Rectal smooth muscle tissue (tissue), 1 donor: ENCODE data around the gene CEBPZ.

Source experiments
- H3K27ac ChIP-seq: one replicate; pipeline ENCODE4 v1.7.0; 2013; ENCODE audit warnings: low read depth, low read length, inconsistent platforms
- H3K27me3 ChIP-seq: one replicate; pipeline ENCODE4 v1.7.0; 2013; ENCODE audit warnings: low read length; ENCODE audit not compliant: control insufficient read depth, insufficient read depth
- H3K36me3 ChIP-seq: one replicate; pipeline ENCODE4 v1.7.0; 2013; ENCODE audit warnings: low read length; ENCODE audit not compliant: control insufficient read depth, insufficient read depth
- H3K4me1 ChIP-seq: one replicate; pipeline ENCODE4 v1.7.0; 2013; ENCODE audit warnings: low read length; ENCODE audit not compliant: control insufficient read depth, insufficient read depth
- H3K4me3 ChIP-seq: one replicate; pipeline ENCODE4 v1.7.0; 2013; ENCODE audit warnings: low read length
- H3K9ac ChIP-seq: one replicate; pipeline ENCODE4 v1.7.0; 2013; ENCODE audit warnings: low read length

The CEBPZ gene

GRCh38 chr2:37156857-37157714, 74.3 kb downstream of the CEBPZ start, which contains the start of gene EIF2AK2:
Gene EIF2AK2 (minus strand): TSS chr2:37156980. CDS start chr2:37147806, 9,174 bp downstream.
- Histone ChIP-seq H3K27me3 (no peaks in the 10 kb centered on the region), H3K27ac (peak within 1 kb of the TSS; percentile 82), H3K9ac (peak within 1 kb of the TSS; percentile 42), H3K36me3 (no peaks in the 10 kb centered on the region), H3K4me3 (peak within 1 kb of the TSS; percentile 75), H3K4me1 (peaks cover 3% of the 10 kb centered on the region)

- H3K27ac ChIP-seq = peak overlapping the region; percentile 82
- H3K4me3 ChIP-seq = peak overlapping the region; percentile 75
- H3K36me3 ChIP-seq = no peaks in the 10 kb centered on the region
- peaks cover 3% of the 10 kb centered on the region for H3K4me1 ChIP-seq
- H3K9ac ChIP-seq = peak overlapping the region; percentile 42
- no peaks in the 10 kb centered on the region for H3K27me3 ChIP-seq
Observed at GRCh38 chr2:37156071-37156856, 75.1 kb downstream of the CEBPZ start.

- Histone ChIP-seq H3K9ac (no peak overlapping the region), H3K27me3 (no peaks in the 10 kb centered on the region), H3K27ac (no peak overlapping the region), H3K4me1 (peaks cover 3% of the 10 kb centered on the region), H3K36me3 (no peaks in the 10 kb centered on the region), H3K4me3 (no peak overlapping the region)
Observed at GRCh38 chr2:37154785-37155184, 76.6 kb downstream of the CEBPZ start.

DNA sequence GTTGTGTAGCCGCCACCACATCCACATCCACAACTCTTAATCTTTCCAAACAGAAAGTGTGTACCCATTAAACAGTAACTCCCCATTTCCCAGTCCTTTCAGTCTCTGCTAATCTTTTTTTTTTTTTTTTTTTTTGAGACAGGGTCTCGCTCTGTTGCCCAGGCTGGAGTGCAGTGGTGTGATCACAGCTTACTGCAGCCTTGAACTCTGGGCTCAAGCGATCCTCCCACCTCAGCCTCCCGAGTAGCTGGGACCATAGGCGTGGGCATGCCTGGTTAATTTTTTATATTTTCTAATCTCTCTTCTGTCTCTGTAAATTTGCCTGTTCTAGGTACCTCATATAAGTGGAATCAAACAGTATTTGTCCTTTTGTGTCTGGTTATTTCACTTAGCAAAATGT, 78.2 kb downstream of the CEBPZ start:
- H3K27ac ChIP-seq = no peak overlapping the region
- peaks cover 3% of the 10 kb centered on the region for H3K4me1 ChIP-seq
- H3K9ac ChIP-seq = no peak overlapping the region
- H3K36me3 ChIP-seq = no peaks in the 10 kb centered on the region
- H3K27me3 ChIP-seq = no peaks in the 10 kb centered on the region
- H3K4me3 ChIP-seq = no peak overlapping the region
